Measurements from ENCODE around the gene FBN3. TPM values are rescaled to one million over a fixed set of nuclear protein-coding genes. Genes with fewer than 3 reads are reported as not detected.

Gene FBN3
- total RNA-seq, 1 experiment from 2014 or later = not detected

GRCh38 chr19:8089664-8090601 lies 59.5 kb downstream of the FBN3 start:
- DNase-seq (ENCODE audit: low read depth) = no peak

- DNase-seq (ENCODE audit: low read depth) = peak; percentile 41
These were observed 60.4 kb downstream of the FBN3 start for GRCh38 chr19:8088752-8089663.

- DNase-seq (ENCODE audit: low read depth) = no peak
These were observed 61.5 kb downstream of the FBN3 start for GRCh38 chr19:8087876-8088275.

- no peak for DNase-seq (ENCODE audit: low read depth)
These were observed 62.5 kb downstream of the FBN3 start for GRCh38 chr19:8086849-8087248.

GRCh38 chr19:8085598-8086408 lies 63.6 kb downstream of the FBN3 start:
- DNase-seq (ENCODE audit: low read depth) = peak; percentile 13

- DNase-seq (ENCODE audit: low read depth) = no peak
These were observed 65.2 kb downstream of the FBN3 start for GRCh38 chr19:8084152-8084551.

GRCh38 chr19:8083141-8083540 lies 66.3 kb downstream of the FBN3 start:
- DNase-seq (ENCODE audit: low read depth) = no peak

- DNase-seq (ENCODE audit: low read depth) = no peak
These were observed 67.5 kb downstream of the FBN3 start for GRCh38 chr19:8081569-8082550.

GRCh38 chr19:8080832-8081231 lies 68.6 kb downstream of the FBN3 start:
- no peak for DNase-seq (ENCODE audit: low read depth)

- DNase-seq (ENCODE audit: low read depth) = no peak
These were observed 69.4 kb downstream of the FBN3 start for GRCh38 chr19:8079988-8080387.

- DNase-seq (ENCODE audit: low read depth) = no peak
These were observed 74.0 kb downstream of the FBN3 start for GRCh38 chr19:8075158-8076074.

GRCh38 chr19:8074501-8074900 lies 74.9 kb downstream of the FBN3 start:
- DNase-seq (ENCODE audit: low read depth) = no peak

- no peak for DNase-seq (ENCODE audit: low read depth)
These were observed 77.5 kb downstream of the FBN3 start for GRCh38 chr19:8071912-8072311.

GRCh38 chr19:8069096-8069973 lies 80.1 kb downstream of the FBN3 start:
- DNase-seq (ENCODE audit: low read depth) = peak; percentile 60

- no peak for DNase-seq (ENCODE audit: low read depth)
These were observed 83.5 kb downstream of the FBN3 start for GRCh38 chr19:8065875-8066261.

- DNase-seq (ENCODE audit: low read depth) = no peak
These were observed 84.2 kb downstream of the FBN3 start for GRCh38 chr19:8064911-8065874.
